ENCODE measurements around the gene ATP13A3. TPM values are rescaled to one million over a fixed set of nuclear protein-coding genes. Genes with fewer than 3 reads are reported as not detected.

ATP13A3 gene
- total RNA-seq, 2 donors from 2014 or later = 95.1 to 110 TPM

- intact Hi-C loops (cut with DNase I, micrococcal nuclease) = no loop called here
- DNase-seq = peak in 1 of 2 donors; percentile 4
- ATAC-seq = no peak
Measured at GRCh38 chr3:194384156-194384555, 102.6 kb downstream of the ATP13A3 start.

GRCh38 chr3:194383276-194383940 is 103.4 kb downstream of the ATP13A3 start:
- DNase-seq = peak in 1 of 2 donors; percentile 3
- no peak for ATAC-seq
- intact Hi-C loops (cut with DNase I, micrococcal nuclease) = no loop called here

GRCh38 chr3:194382892-194383223 is 103.9 kb downstream of the ATP13A3 start:
- intact Hi-C loops (cut with DNase I, micrococcal nuclease) = no loop called here
- ATAC-seq (no peak), DNase-seq (peak in 1 of 2 donors; percentile 16)

- intact Hi-C loops (cut with DNase I, micrococcal nuclease) = no loop called here
- ATAC-seq (no peak), DNase-seq (peak in 1 of 2 donors; percentile 7)
Measured at GRCh38 chr3:194382196-194382891, 104.5 kb downstream of the ATP13A3 start.

GRCh38 chr3:194381460-194381875 is 105.3 kb downstream of the ATP13A3 start:
- DNase-seq (no peak), ATAC-seq (no peak)
- intact Hi-C loops (cut with DNase I, micrococcal nuclease) = no loop called here

GRCh38 chr3:194380326-194380725 is 106.5 kb downstream of the ATP13A3 start:
- ATAC-seq (no peak), DNase-seq (no peak)
- intact Hi-C loops (cut with DNase I, micrococcal nuclease) = no loop called here

GRCh38 chr3:194379651-194380050 is 107.2 kb downstream of the ATP13A3 start:
- DNase-seq = peak in 1 of 2 donors; percentile 32
- peak; percentile 76 for ATAC-seq
- intact Hi-C loops (cut with DNase I, micrococcal nuclease) = no loop called here

- intact Hi-C loops (cut with DNase I, micrococcal nuclease) = no loop called here
- ATAC-seq (peak; percentile 16), DNase-seq (no peak)
Measured at GRCh38 chr3:194379231-194379630, 107.6 kb downstream of the ATP13A3 start.

GRCh38 chr3:194377708-194378107 is 109.1 kb downstream of the ATP13A3 start:
- intact Hi-C loops (cut with DNase I, micrococcal nuclease) = no loop called here
- DNase-seq = no peak
- no peak for ATAC-seq

- intact Hi-C loops (cut with DNase I, micrococcal nuclease) = no loop called here
- no peak for DNase-seq
Measured at GRCh38 chr3:194376241-194376560, 110.6 kb downstream of the ATP13A3 start.

GRCh38 chr3:194375473-194376240 is 111.1 kb downstream of the ATP13A3 start:
- intact Hi-C loops (cut with DNase I, micrococcal nuclease) = no loop called here
- ATAC-seq (peak; percentile 34), DNase-seq (no peak)

More at GRCh38 chr3:194376241-194376560, 110.6 kb downstream of the ATP13A3 start:
- no peak for ATAC-seq

GRCh38 chr3:194374935-194375334 is 111.9 kb downstream of the ATP13A3 start:
- ATAC-seq (no peak), DNase-seq (no peak)
- intact Hi-C loops (cut with DNase I, micrococcal nuclease) = no loop called here

- intact Hi-C loops (cut with DNase I, micrococcal nuclease) = no loop called here
- ATAC-seq (no peak), DNase-seq (no peak)
Measured at GRCh38 chr3:194373899-194374298, 112.9 kb downstream of the ATP13A3 start.

GRCh38 chr3:194373028-194373427 is 113.8 kb downstream of the ATP13A3 start:
- ATAC-seq = no peak
- no peak for DNase-seq
- intact Hi-C loops (cut with DNase I, micrococcal nuclease) = no loop called here

GRCh38 chr3:194370753-194371152 is 116.0 kb downstream of the ATP13A3 start:
- no peak for ATAC-seq

GRCh38 chr3:194369522-194370279 is 117.1 kb downstream of the ATP13A3 start, which contains the start of gene LRRC15:
Gene LRRC15 (minus strand): TSS chr3:194369743. CDS start chr3:194361043, 8,700 bp downstream.
- ATAC-seq = peak; percentile 55
- DNase-seq = peak in 1 of 2 donors; percentile 19
- intact Hi-C loops (cut with DNase I, micrococcal nuclease) = no loop called here

More at GRCh38 chr3:194370753-194371152, 116.0 kb downstream of the ATP13A3 start:
- intact Hi-C loops (cut with DNase I, micrococcal nuclease) = no loop called here
- DNase-seq = no peak

GRCh38 chr3:194368918-194369317 is 117.9 kb downstream of the ATP13A3 start:
- intact Hi-C loops (cut with DNase I, micrococcal nuclease) = no loop called here
- ATAC-seq (no peak), DNase-seq (no peak)

GRCh38 chr3:194367992-194368841 is 118.6 kb downstream of the ATP13A3 start:
- ATAC-seq (no peak), DNase-seq (no peak)
- intact Hi-C loops (cut with DNase I, micrococcal nuclease) = no loop called here
